Measurements from ENCODE around the gene ITPKB.

ITPKB gene

DNA sequence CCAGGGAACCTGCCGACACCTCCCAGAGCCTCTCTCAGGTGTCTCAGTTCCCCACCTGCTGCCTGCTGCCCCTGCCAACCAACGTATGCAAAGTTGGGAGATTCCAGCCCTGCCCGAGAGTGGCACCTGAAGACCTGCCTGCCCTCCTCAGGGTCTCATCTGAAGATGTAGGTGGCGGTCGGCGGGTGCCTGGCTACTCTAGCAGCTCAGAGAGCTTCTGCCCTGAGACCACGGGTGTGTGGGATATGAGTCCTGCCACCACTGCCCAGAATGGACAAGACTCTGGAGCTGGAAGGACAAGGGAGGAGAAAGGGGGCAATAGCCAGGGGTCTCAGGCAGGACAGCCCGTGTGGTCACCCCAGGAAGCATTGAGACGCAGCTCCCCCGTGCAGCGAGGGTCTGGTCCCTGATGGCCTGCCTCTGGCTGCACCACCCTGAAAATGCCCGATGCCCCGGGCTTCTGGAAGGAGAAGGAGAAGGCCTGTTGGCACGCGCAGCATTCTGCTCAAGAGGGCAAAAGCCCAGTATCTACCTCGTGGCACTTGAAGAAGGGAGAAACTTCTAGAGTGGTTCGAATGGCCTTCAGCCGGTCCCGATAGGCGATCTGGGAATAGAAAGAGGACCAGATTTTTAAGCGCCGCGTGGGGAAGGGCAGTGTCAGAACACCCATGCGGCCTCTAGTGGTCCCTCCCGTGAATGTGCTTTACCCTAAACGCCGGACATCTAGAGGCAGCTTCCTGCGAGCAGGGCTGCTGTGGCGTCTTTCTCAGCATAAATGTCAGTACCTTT is 101.7 kb downstream of the ITPKB start:
- no peak for DNase-seq (ENCODE audit: low read depth)

DNA sequence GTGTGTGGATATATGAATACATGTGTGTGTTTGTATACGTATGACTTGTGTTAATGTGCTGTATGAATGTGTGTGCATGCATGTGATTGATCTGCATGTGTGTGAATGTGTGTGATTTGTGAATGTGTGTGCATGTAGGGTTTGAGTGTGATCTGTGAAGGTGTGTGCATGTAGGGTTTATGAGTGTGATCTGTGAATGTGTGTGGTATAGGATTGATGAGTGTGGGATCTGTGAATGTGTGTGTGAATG is 102.3 kb downstream of the ITPKB start:
- no peak for DNase-seq (ENCODE audit: low read depth)

DNA sequence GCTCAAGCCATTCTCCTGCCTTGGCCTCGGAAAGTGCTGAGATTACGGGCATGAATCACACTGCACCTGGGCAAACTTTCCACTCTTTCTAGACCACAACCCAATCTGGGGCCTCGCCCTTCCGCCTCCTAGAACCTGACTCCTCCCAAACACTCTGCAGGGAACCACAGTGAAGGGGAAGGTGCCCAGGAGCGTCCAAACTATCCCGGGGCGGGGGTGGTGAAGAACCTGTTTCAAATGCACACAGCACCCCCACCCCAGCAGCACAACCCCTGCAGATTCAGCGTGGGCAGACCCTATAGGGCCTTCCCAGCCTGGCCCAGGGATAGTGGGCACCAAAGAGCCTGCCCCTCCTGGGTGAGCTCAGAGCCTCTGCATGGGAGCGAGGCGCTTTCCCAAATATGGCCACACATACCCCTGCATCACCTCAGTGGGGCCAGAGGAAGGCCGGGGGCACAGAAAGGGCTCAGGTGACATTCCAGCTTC is 103.6 kb downstream of the ITPKB start:
- peak; percentile 36 for DNase-seq (ENCODE audit: low read depth)

DNA sequence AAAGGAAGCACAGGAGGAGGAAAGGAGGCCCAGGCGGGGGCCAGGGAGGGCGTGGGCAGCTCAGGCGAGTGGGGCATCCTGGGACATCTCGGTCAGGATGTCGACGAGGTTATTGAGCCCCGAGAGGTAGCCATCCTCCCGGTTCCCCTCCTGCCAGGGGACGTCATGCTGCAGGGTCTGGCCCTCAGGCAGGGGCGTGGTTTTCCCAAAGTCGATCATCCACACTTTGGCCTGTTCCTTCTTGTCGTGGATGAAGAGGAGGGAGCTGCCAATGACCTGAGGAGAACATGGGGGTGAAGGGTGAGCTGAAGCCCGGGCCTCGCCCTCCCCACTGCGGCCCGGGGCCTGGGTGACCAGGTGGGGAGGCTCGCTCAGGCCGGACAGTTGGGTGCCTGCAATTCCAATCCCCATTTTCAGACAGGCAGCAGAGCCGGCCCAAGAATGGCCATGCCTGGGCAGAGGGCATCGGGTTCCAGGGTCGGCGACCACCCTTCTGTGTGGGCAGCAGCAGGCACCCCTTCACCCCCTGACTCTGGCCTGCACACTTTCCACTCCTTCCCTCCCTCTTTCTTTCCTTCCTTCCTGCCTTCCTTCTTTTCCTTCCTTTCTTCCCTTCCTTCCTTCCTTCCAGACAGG is 104.4 kb downstream of the ITPKB start:
- DNase-seq (ENCODE audit: low read depth), result no peak

DNA sequence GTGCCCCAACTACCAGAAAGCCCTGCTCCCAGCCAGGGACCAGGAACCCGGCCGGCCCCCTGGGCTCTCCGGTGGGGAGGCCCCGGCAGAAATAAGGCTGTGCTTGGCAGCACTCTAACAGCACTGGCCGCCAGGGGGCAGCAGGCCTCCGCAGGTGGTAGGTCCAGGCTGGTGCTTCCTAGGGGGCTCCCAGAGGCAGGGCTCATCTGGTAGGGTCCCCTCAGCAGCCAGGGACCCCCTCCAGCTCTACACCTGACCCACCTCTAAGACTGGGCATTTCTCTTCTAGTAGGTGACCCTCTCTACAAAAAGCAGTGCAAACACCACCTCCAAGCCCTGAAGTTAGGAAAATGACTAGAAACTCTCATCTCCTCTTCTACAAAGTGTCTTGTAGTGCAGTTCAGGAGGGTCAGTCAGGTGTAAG is 104.9 kb downstream of the ITPKB start:
- DNase-seq (ENCODE audit: low read depth), result peak; percentile 77

DNA sequence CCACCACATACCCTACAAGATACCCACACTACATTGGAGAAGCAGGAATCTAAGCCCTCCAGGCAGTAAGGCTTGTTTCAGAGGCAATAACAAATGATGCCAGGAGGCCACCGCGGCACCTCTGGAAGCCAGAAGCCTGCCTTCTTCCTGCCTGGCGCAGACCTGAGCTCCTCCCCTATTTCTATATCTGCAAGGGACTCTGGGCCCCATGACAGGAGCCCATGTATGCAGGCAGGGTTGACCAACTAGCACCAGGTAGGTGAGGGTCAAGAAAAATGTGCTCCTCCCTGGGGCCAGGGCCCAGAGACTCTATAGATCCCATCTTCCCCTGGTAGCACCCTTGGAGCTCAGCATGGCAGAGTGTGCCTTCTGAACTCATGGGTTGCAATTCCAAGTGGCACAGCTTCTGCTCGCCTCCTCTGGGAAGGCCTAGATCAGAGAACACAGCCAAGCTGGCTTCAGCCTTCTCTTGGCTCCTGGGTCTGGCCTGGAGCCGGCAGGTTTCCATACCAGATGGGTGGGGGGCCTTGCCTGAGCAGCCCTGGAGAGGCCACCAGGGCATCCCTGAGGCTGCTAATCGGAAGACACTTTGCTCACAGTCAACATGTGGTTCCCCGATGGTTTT is 105.4 kb downstream of the ITPKB start:
- DNase-seq (ENCODE audit: low read depth), result no peak

DNA sequence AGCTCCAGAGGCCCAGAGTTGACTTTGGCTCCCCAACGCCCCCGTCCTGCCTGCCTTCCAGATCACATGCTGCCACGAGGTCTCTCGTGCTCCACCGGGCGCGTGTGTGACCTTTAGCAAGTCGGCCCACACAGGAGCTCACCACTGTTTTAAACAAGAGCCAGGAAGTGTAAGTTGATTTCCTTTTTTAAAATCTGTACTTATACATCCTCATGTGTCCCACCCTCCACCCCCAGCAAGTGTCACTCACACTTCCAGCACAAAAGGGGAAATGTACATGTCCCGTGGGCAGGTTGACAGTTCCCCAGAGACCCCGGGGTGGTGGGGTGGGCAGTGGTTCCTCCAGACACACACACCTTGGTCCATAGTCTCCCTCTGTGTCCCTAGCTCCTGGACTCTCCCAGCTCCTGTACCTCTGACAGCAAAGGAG is 106.1 kb downstream of the ITPKB start:
- no peak for DNase-seq (ENCODE audit: low read depth)

DNA sequence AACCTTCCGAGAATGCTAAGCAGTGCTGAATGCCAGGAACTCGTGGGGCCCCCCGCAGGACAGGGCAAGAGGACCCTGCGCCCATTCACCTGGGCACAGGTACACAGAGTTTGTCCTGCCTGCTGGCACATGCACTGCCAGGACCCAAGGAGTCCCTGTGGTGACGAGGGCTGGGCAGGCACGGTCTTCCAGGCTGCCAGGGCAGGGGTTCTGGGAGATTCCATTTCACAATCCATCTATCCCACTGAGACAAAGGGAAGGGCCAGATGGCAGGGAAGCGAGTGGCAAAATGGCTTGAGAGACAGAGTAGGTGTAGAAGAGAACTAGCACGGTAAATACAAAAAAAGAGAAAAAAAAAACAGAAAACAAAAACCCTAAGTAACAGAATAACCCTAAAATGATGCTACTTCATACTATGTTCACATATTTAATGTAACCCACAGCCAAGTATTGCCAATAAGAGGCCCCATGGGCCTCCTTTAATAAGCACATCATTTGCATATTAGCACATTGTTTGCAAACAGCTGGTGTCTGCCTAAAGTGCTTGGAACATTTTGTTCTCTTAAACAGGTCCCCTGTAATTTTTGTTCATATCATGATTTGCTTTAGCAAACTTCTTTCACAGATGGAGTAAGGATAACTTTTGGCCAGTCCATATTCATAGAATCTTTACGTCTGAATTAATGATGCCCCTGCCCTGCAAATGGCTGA is 106.8 kb downstream of the ITPKB start:
- no peak for DNase-seq (ENCODE audit: low read depth)

DNA sequence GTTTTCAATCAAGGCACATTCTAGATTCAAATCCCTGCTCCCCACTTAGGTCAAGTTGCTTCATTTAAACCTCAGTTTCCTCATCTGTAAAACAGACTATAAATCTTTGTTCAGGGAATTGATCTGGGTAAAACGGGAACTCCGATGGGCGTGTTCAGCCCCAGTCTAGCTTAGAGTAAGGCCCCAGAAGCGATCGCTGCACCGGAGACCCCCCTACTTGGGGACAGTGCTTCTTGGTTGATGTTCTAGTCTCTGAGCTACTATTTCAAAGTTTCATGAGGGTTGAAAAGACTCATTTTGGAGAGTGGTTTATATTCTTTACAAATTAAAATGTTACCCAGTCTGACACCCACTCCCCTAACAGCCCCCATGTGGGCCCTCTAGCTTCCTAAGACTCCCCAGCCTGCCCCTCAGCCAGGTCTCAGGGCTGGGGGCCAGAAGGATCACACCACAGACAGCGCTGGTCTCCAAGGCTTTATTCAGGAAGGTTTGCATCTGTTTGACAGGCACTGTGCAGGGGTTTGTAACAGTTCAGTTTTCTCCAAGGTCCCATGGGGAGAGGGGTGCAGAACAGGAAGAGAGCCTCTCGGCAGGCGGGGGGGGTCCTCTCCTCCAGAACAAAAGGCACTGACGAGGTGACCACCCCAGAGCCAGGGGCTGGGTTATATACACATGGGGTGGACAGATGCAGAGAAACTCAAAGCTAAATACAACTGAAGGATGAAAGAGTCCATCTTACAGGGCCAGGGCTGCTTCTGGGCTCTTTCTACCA is 107.7 kb downstream of the ITPKB start:
- DNase-seq (ENCODE audit: low read depth), result no peak

DNA sequence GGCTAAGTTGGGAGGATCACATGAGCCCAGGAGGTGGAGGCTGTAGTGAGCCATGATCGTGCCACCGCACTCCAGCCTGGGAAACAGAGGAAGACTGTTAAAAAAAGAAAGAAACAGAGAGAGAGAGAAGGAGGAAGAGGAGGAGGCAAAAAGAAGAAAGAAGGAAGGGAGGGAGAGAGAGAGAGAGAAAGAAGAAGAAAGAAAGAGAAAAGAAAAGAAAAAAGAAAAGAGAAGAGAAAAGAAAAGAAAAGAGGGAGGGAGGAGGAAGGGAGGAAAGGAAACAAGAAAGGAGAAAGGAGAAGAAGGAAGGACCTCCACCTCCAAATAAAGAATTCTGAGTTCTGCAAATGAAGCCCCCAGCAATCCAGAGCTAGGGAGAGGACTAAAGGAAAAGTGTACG is 108.5 kb downstream of the ITPKB start:
- DNase-seq (ENCODE audit: low read depth), result no peak

DNA sequence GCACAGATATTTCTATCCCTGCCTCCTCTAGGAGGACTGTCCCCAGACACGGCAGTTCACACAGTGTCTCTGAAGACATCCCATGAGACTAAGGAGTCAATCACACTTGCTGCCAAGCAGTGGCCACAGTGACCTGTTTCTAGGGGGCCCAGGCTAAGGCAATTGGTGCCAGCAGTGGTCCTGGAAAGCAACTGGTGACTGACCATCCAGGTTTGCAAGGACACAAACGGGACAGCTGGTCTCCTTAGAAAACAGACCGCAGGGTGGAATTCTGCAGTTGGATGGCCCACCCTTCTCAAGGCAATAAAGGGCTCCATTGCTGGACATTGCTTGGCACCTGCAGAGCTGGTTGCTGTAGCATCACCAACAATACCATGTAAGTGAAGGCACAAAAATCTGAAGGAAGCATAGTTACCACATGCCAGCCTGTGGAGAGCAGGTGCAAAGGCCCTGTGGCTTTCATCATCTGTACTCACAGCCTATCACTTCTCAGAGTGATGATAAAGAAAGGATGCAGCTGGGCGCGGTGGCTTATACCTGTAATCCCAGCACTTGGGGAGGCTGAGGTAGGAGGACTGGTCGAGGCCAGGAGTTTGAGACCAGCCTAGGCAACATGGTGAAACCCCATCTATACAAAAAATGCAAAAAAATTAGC is 109.1 kb downstream of the ITPKB start:
- DNase-seq (ENCODE audit: low read depth), result no peak

DNA sequence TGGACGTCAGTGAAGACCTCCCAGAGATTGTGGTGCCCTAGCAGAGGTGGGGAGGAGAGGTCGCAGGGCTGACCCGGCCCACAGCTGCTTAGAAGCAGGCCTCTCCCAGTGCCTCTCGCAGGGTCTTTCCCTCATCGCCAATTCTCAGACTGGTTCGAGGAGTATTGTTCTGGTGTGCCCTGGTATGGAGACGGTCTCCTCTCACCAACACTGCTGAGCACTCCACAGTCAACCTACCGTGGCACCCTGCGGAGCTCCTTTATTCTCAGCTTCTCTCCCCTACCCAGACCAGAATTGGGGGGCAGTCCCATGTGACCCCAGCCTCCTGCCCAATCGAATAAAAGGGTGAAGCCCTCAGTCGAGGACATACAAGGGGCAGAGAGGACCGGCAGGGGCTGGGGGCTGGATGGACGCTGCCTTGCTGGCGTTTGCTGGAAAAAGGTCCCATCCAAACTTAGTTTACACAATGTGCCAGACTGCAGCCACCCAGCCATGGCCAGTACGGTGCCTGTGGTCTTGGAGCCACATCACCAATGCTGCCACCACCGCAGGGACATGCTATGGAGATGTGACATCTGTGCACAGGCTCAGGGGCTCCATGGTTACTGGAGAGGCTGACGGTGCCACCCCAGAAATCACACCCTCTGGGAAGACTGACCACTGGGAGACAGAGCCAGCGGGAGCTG is 109.7 kb downstream of the ITPKB start:
- no peak for DNase-seq (ENCODE audit: low read depth)

DNA sequence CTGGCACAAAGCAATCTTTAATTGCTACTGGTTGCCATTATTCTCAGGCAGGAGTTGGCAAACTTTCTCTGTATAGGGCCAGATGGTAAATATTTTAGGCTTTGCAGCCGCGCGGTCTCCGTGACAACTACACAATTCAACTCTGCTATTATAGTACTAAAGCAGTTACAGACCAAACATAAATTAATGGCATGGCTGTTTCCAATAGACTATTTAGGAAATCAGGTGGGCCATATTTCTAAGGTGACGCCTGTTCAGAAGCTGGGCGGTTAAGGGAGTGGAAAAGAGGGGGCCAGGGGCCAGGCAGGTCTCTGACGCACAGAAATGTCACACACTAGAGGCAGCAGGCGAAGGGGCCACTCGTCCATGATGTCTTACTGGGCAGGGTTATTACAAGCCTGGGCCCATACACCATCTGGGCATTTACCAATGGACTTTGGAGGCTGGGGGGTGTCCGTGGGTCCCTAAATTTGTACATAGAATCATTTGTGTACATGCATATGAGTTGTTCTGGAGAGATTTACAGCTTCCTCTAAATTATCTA is 110.4 kb downstream of the ITPKB start:
- DNase-seq (ENCODE audit: low read depth), result no peak

DNA sequence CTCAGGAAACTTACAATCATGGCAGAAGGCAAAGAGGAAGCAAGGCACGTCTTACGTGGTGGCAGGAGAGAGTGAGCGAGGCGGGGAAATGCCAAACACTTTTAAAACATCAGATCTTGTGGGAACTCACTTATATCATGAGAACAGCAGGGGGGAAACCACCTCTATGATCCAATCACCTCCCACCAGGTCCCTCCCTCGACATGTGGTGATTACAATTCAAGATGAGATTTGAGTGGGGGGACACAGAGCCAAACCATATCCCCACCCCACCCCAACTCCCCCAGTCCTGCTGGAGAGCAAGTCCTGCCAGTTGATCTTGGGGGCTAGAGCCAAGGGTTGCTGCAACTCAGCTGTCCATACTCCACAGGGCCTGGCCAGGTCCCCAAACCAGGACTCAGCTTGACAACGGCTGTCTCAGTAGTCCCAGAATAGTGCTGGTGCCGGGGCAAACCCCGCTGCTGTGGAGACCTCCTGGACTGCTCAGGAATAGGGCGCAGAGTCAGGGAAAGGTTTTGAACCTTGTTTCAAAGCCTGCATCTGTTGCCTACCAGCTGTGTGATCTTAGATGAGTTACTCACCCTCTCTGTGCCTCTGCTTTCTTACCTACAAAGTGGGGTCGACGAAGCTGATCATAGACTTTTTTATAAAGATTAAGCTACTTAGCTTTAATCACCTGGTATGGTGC is 111.0 kb downstream of the ITPKB start:
- no peak for DNase-seq (ENCODE audit: low read depth)

DNA sequence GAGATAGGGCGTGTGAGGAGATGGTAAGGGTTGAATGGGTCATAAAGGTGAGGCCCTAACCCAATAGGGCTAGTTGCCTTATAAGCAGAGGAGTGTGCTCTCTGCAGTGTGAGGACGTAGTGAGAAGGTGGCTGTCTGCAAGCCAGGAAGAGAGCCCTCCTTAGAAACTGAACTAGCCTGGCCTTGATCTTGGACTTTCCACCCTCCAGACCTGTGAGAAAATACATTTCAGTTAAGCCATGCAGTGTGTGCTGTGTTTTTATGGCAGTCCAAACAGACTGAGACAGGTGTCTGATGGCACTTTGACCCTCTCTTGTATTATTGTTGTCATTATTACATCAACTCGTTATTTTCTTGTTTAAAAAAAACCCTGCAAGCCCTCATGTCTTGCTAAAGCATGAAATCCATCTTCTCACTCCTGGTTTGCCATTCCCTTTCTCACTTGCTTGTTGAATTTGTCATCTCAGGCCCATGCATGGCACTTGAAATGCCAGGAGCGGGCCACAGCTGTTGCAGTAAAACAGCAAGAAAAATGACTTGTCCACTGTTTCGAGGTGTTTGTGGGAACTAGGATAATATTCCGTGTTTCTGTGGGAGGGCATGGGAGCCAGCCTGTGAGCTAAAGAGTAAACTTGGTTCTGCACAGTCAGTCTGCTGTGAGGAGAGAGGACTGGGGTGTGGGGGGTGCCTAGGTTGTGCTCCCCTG is 111.9 kb downstream of the ITPKB start:
- DNase-seq (ENCODE audit: low read depth), result no peak

DNA sequence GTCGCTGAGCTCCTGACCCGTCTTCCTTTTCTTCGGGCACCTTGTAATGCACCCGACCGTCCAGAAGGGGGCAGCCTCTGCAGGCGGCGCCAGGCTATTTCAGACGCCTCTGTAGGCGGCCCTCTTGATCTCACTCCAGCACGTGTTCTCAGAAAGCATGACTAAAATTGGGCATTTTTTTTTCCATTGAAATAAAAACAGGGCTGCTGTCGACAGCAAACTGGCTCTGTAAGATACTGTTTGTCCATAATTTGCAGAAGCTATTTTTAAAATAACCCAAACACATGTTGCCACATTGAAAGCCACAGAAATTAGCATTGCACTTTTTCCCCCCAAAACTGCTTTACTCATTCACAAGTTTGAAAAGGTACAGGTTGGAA is 112.5 kb downstream of the ITPKB start:
- DNase-seq (ENCODE audit: low read depth), result peak; percentile 74

DNA sequence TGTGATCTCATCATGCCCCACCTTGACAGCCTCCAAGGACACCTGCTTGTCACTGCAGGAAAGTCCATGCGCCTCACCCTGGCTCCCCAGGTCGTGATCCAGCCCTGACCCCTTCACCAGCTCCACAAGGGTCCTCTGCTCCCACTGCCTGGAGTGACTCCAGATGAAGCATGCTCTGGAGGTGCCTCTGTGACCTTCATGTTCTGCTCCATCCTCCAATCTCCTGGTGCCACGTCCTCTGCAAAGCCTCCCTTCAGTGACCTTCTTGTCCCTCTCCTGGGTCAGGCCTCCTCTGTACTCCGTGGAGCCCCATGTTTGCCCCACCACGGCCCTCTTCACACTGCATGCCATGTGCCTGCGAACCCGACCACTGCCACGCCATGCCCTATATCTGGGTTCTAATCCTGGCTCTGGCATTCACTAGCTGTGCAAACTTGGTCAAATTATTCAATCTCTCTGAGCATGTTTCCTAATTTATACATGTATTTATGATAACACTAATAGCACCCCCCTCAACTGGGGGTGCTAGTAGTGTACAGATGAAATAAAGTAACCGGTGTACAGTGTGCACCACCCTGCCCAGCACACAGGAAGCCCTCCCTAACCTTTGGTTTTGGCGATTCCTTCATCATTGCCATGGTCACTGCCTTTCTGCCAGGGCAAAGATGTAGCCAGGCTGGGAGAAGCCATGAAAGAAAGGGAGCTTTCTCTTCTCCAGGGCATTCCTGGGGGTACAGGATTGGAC is 113.1 kb downstream of the ITPKB start:
- DNase-seq (ENCODE audit: low read depth), result no peak

DNA sequence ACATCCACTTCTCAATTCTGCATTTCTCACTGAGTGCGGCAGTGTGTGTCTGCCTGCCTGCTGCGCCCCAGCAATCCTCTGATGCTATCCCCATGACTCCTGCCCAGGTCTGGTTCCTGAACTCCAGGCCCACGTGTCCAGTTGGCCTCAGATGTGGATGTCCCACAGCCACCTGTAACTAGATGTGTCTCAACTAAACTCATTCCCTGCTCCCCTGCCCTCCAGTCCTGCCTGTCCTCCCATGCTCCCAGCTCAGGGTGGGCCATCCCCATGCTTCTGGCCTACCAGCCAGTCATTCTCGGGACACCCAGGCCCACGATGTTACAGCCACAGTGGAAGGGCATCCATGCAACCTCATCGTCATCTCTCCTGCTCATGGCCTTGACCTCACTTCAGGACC is 113.8 kb downstream of the ITPKB start:
- DNase-seq (ENCODE audit: low read depth), result no peak

DNA sequence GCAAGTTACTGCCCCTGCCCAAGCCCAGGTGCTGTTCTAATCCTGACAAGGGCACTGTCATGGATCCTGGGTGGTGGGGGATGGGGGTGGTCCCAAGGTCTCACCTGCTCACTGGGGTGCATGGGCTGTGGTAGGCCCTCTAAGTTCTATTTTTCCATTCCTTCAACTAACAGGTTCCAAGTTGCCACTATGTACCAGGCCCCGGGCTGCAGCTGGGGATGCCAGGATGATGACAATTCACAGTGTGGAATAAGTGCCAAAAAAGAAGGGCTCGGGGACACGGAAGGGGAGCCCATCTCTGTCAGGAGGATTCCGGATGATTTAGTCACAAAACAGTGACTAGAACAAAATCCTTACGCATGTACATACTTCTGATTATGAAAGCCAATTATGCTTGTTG is 114.6 kb downstream of the ITPKB start:
- DNase-seq (ENCODE audit: low read depth), result no peak
